ENCODE data around the gene AP5Z1. TPM values are rescaled to one million over a fixed set of nuclear protein-coding genes. Genes with fewer than 3 reads are reported as not detected.

The AP5Z1 gene
- total RNA-seq, 1 experiment from 2014 or later = 35.6 TPM

GRCh38 chr7:4734587-4735345 lies 40.7 kb upstream of the AP5Z1 start:
- H3K4me1 ChIP-seq (ENCODE audit: insufficient read depth, low read length, poor library complexity, severe bottlenecking) = peaks cover 18% of the 10 kb centered on the region
- DNase-seq (ENCODE audit: low spot score) = no peak
- H3K27me3 ChIP-seq (replicated peaks; ENCODE audit: insufficient read depth, low read depth, low read length, poor library complexity) = no peaks in the 10 kb centered on the region
- BruUV-seq (replicated peaks) = no TSS peak
- intact Hi-C loops (cut with micrococcal nuclease; ENCODE audit: unreplicated experiment) = loop anchor here (5.0 kb wide), 1 partner anchor 47 kb away; no protein-coding TSS in a partner anchor
- H3K36me3 ChIP-seq (ENCODE audit: insufficient read depth, low read length, poor library complexity, severe bottlenecking) = no peaks in the 10 kb centered on the region
- H3K4me3 ChIP-seq (ENCODE audit: low read depth, low read length, poor library complexity, severe bottlenecking) = no peak overlapping the region
- H3K9me3 ChIP-seq (ENCODE audit: low read depth, low read length, poor library complexity, severe bottlenecking) = no peaks in the 10 kb centered on the region
- TF ChIP-seq EZH2 (IDR thresholded peaks at IDR 0.05; ENCODE audit: borderline replicate concordance, low read depth, low read length, poor library complexity, severe bottlenecking) = no peak
- no peak for TF ChIP-seq CTCF (conservative IDR thresholded peaks at IDR 0.05; ENCODE audit: low read depth, low read length)
- POLR2A ChIA-PET (ENCODE audit: low non-redundant PET) = no interaction called here
- H3K27ac ChIP-seq (ENCODE audit: low read depth, low read length, poor library complexity, severe bottlenecking) = no peak overlapping the region
- CTCF ChIA-PET = interaction anchor here (0.7 kb wide), 1 partner anchor 149 kb away, joined by 3 read pairs; the partner anchor contains the start of gene RADIL

GRCh38 chr7:4737300-4737699 lies 38.1 kb upstream of the AP5Z1 start:
- TF ChIP-seq CTCF (conservative IDR thresholded peaks at IDR 0.05; ENCODE audit: low read depth, low read length) (no peak), EZH2 (IDR thresholded peaks at IDR 0.05; ENCODE audit: borderline replicate concordance, low read depth, low read length, poor library complexity, severe bottlenecking) (no peak)
- Histone ChIP-seq H3K9me3 (ENCODE audit: low read depth, low read length, poor library complexity, severe bottlenecking) (no peaks in the 10 kb centered on the region), H3K36me3 (ENCODE audit: insufficient read depth, low read length, poor library complexity, severe bottlenecking) (no peaks in the 10 kb centered on the region), H3K4me3 (ENCODE audit: low read depth, low read length, poor library complexity, severe bottlenecking) (no peak overlapping the region), H3K27me3 (replicated peaks; ENCODE audit: insufficient read depth, low read depth, low read length, poor library complexity) (no peaks in the 10 kb centered on the region), H3K27ac (ENCODE audit: low read depth, low read length, poor library complexity, severe bottlenecking) (peak overlapping the region; percentile 83), H3K4me1 (ENCODE audit: insufficient read depth, low read length, poor library complexity, severe bottlenecking) (peaks cover 21% of the 10 kb centered on the region)
- ChIA-PET CTCF (no interaction called here), POLR2A (ENCODE audit: low non-redundant PET) (no interaction called here)
- intact Hi-C loops (cut with micrococcal nuclease; ENCODE audit: unreplicated experiment) = loop anchor here (5.0 kb wide), 1 partner anchor 50 kb away; no protein-coding TSS in a partner anchor
- no peak for DNase-seq (ENCODE audit: low spot score)
- BruUV-seq (replicated peaks) = no TSS peak

- peaks cover 25% of the 10 kb centered on the region for H3K4me1 ChIP-seq (ENCODE audit: insufficient read depth, low read length, poor library complexity, severe bottlenecking)
- peaks cover 5% of the 10 kb centered on the region for H3K36me3 ChIP-seq (ENCODE audit: insufficient read depth, low read length, poor library complexity, severe bottlenecking)
- peak; percentile 85 for DNase-seq (ENCODE audit: low spot score)
- intact Hi-C loops (cut with micrococcal nuclease; ENCODE audit: unreplicated experiment) = loop anchor here (5.0 kb wide), 1 partner anchor 52 kb away; no protein-coding TSS in a partner anchor
- no peaks in the 10 kb centered on the region for H3K27me3 ChIP-seq (replicated peaks; ENCODE audit: insufficient read depth, low read depth, low read length, poor library complexity)
- peak overlapping the region; percentile 28 for H3K4me3 ChIP-seq (ENCODE audit: low read depth, low read length, poor library complexity, severe bottlenecking)
- peak overlapping the region; percentile 83 for H3K27ac ChIP-seq (ENCODE audit: low read depth, low read length, poor library complexity, severe bottlenecking)
- BruUV-seq (replicated peaks) = TSS peak; percentile 85
- ChIA-PET POLR2A (ENCODE audit: low non-redundant PET) (no interaction called here), CTCF (no interaction called here)
- TF ChIP-seq EZH2 (IDR thresholded peaks at IDR 0.05; ENCODE audit: borderline replicate concordance, low read depth, low read length, poor library complexity, severe bottlenecking) (no peak), CTCF (conservative IDR thresholded peaks at IDR 0.05; ENCODE audit: low read depth, low read length) (no peak)
- H3K9me3 ChIP-seq (ENCODE audit: low read depth, low read length, poor library complexity, severe bottlenecking) = no peaks in the 10 kb centered on the region
Measured at GRCh38 chr7:4738711-4739527, 36.5 kb upstream of the AP5Z1 start.
